ENCODE measurements around the gene FGF18.

FGF18 gene

GRCh38 chr5:171506951-171507350 lies 87.5 kb downstream of the FGF18 start:
- TF ChIP-seq CTCF (IDR thresholded peaks at IDR 0.05; ENCODE audit: low read depth, low read length) = no peak
- no peak overlapping the region for H3K4me3 ChIP-seq (ENCODE audit: low read depth, low read length)
